SIG-M5 (cell line): ENCODE results near the gene RUNDC1.
A peak's percentile ranks its signal among the peaks of the same experiment; 100 is the strongest.

ENCODE experiments used
- DNase-seq: peaks from one replicate; lab custom pipeline; 2025; lab: John Stamatoyannopoulos, UW

The RUNDC1 gene

DNA sequence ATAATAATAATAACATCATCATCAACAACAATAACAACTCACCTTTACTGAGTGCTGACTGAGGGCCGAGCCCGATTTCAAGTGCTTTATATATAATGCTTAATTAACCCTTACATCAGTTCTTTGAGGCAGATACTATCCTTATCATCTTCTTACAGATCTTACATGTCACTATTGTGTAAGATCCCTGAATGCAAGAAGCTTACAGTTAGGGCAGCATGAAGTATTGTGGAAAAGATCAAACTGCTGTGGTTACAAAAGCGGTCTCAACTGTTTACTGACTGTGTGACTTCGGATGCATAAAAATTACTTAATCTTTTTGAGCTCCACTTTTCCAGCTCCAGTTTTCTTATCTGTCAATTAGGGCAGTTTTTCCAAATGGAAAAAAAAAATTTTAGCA, 38.6 kb downstream of the RUNDC1 start:
- DNase-seq: peak; percentile 92

DNA sequence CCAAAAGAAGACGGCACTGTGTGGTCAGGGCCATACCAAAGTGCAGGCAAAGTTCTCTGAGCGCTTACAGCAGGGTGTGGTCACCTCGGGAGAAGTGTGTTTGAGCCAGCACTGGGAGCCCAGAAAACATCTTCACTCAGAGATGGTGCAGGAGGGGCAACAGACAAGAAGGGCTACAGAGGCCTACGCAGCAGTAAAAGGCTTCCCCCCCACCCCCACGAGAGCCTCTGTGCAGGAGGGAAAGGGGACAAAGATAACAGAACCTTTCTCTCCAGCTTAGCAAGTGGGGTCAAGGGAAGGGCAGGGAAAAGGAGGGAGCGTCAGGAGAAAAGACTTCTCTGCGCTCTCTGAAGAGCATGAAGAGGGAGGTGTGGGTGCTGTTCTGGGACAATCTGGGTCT, 39.1 kb downstream of the RUNDC1 start:
- DNase-seq: no peak

DNA sequence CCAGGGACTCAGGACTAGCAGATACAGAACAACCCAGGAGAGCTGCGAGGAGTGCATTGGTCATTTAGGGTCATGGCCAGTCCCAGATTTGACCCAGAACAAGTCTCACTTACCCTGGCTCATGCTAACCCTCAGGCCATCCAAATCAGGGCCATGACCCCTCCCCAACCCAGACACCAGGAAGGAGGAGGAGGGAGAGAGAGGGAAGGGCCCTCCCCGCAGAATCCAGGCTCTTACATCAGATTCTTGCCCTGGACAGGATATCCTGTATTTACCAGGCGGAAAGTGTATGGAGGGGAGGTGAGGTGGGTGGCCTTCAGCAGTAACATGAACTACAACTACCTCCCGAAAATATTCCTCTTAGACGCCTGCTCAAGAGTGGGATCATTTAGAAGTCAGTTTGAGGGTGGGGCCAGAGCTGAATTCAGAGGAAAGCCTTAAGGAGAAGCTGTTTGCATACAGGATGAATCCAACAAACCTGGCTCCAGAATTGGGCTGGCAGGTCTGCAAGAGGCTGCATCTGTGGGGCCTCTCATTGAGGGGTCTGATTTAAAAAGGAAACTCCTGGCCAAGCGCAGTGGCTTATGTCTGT, 39.8 kb downstream of the RUNDC1 start:
- DNase-seq: no peak

DNA sequence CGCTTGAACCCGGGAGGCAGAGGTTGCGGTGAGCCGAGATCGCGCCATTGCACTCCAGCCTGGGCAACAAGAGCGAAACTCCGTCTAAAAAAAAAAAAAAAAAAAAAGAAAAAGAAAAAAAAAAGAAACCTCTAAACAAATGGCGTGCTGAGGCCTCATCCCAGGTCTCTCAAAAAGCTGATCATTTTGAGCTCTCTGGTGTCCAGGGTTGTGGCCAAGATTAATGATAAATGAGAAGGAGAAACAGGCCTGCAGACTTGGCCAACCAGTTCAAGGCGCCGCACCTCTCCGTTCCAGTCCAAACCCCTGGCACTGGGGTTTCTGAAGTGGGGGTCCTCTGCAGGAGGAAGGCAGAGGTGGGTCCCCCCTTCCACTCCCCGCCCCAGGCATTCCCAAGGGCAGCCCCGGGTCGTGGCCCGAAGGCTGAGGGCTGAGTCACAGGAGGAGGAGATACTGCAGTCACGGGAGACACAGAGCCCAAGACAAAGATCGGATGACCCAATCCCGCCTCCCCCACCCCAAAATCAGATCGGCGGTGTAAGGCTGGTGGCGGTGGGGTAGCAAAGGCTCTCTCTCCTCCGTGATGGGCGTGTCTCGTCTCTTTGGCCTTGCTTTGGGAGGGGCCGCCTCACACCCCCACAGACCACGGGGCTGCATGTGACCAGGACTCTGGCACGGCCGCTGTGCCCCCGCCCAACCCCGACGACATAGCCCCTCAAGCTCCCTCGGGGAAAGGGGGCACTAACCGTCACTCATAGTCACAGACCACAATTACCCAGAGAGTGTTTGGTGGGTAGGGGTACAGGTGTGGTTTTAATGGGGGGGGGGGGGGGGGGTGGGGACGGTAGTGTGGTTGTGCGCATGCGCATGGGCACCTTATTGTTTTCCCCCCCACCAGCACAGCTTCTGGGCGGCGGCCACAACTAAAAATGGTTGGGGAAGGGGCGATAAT, 40.7 kb downstream of the RUNDC1 start:
- DNase-seq: no peak

DNA sequence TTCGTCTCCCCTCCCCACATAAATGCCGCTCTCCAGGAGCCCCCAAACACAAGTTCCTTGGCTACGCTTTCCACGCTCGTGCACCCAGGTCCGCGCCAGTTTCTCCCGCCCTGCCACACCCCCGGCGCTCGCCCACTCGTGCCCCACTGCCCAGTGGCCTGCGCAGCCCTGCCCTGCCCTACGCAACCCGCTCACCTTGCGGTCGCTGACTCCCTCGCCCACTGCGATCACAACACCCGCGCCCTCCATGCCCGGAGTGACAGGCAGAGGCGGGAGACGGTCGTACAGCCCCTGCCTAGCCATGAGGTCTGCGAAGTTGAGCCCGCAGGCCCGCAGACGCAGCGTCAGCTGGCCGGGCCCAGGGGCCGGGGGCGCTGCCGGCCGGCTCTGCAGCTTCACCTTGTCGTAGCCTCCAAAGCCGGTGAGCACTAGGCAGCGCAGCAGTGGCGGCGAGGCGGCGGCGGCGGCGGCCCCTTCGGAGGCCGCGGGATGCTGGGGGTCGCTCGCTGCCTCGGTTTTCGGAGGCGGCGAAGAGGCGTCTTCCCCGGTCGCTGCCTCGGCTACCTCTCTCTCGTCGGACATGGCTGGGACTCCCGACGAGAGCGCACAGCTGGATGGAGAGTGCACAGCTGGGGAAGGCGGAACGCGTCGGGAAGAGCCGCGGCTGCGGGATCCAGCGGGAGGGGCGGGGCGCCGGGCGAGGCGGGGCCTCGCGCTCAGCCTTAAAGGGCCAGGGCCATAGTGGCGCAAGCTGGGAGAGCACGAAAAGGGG, 41.6 kb downstream of the RUNDC1 start, which contains the start of gene VAT1:
Gene VAT1, minus strand, starts transcription at position 645 of the 772 bp plus-strand sequence. Its CDS starts 63 bp downstream, at position 582.
- DNase-seq: no peak

DNA sequence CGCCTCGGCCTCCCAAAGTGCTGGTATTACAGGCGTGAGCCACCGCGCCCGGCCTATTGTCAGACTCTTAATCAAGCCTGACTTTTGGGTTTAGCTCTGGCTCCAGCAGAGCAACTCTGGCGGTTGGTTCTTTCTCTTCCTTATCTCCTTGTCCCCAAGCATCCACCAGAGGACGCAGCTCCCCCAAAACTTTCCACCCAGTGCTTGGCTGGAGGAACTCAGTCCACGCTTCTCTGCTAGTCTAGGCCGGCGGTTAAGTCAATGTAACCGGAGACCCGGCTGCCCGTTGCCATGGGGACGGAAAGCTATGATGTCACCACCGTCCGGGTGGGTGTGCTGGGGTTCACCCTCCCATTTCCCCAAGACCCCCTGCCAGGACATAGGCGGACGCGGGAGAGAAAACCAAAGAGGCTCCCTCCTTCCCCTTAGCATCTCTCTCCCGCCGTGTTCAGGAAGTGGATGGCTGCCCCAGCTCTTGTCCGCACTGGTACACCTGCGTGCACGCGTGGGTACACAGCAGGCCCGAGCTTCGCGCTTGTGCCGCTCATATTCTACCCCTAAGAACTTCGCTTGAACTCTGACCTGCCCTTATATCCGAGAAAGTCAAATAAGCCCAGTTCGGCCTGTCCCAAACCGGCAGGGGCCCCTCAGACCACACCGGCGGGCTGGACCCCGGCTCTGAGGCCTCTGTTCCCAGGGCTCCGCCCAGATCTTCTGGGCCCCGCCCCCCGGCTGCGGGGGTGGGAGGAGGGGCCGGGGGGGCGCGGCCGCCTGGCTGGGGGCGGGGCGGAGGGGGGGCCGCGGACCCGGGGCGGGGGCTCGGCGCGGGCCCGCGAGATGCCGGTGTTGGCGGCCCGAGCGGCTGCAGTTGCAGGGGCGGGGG, 44.3 kb downstream of the RUNDC1 start, which contains the start of gene RND2:
Gene RND2, plus strand, starts transcription at position 825 of the 883 bp plus-strand sequence. CDS start 117 bp downstream, outside the sequence.
- peak; percentile 90 for DNase-seq

DNA sequence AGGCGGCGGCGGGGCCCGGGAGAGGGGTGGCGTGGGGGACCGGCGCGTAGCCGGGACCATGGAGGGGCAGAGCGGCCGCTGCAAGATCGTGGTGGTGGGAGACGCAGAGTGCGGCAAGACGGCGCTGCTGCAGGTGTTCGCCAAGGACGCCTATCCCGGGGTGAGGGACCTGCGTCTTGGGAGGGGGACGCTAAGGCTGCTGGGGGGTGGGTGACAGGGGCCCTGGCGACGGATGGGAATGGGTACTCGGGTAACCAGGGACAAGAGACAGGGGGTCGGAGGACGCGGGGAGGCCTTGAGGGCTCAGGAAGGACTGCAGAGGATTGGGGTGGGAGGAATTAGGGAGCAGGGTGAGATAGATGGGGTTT, 44.9 kb downstream of the RUNDC1 start:
- no peak for DNase-seq

DNA sequence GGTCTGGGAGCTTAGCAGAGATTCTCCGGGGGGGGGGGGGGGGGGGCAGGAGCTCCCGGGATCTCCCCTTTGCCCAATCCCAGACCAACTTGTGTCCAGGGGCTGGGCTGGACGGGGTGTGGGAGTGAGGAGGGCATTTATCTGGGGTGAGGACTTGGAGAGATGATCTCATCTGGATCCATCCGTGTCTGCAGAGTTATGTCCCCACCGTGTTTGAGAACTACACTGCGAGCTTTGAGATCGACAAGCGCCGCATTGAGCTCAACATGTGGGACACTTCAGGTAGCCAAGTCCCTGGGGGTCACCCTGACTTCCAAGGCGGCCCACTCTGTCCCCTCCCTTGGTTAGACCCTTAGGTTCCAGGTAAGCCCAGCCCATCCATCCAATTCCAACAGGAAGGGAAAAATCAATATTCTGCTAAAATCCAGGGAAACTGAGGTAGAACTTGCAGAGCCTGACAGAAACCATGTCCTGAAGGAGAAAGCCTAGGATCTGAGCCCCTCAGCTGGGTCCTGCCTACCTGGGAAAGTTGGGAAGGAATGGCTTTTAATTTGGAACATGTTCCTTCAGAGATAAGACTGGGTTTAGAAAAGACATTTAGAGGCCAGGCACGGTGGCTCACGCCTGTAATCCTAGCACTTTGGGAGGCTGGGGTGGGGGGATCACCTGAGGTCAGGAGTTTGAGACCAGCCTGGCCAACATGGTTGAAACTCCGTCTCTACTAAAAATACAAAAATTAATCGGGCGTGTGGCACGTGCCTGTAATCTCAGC, 45.6 kb downstream of the RUNDC1 start:
- no peak for DNase-seq

DNA sequence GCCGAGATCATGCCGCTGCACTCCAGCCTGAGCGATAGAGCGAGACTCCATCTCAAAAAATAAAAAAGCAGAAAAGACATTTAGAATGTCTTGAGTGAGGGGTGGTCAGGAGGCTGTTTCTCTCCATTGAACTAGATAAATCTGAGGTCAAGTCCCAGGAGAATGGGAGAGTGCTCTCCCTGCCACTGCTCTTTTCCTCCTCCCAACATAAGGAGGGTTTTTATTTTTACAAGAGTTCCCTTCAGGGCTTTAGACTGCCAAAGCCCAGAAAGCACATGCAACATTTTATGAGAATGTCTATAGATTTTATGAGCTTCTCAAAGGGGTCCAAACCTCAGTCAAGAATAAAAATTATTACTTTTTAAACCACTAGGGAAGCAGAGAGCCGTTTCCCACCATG, 46.2 kb downstream of the RUNDC1 start:
- no peak for DNase-seq

DNA sequence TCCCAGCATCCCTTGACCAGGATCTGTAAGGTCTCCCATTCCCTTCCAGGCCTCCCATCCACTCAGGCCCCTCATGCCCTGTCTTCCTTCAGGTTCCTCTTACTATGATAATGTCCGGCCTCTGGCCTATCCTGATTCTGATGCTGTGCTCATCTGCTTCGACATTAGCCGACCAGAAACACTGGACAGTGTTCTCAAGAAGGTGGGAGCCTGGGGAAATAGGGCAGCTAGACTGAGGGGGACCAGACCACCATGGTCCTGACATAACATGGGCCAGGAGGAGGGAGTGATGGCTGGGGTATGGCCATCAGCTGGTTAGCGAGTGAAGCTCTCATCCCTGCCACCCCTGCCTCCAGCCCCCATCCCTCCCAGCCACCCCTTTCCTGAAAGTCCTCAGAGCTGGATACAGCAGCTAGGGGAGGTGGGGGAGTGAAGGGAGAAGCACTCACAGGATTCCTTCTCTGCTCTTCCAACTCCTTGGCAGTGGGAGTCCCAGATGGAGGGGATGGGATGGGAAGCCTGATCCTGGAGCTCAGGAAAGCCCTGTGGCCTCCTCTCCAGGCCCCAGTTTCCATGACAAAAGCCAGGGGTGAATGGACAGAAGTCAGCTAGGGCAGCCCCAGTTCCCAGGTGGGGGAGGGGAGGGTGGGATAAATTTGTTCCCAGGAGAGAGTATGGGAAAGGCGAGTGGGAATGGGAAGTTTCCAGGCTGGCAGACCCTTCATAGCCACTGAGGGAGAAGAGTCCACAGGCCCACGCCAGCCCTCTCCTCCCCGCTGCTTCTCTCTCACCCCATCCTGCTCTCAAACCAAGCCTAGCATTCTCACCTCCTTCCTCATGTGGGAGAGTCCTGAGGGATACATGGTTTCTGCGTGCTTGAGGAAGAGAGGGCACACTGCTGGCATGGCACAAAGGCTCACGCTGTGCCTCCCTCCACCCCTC, 47.0 kb downstream of the RUNDC1 start:
- DNase-seq: no peak

DNA sequence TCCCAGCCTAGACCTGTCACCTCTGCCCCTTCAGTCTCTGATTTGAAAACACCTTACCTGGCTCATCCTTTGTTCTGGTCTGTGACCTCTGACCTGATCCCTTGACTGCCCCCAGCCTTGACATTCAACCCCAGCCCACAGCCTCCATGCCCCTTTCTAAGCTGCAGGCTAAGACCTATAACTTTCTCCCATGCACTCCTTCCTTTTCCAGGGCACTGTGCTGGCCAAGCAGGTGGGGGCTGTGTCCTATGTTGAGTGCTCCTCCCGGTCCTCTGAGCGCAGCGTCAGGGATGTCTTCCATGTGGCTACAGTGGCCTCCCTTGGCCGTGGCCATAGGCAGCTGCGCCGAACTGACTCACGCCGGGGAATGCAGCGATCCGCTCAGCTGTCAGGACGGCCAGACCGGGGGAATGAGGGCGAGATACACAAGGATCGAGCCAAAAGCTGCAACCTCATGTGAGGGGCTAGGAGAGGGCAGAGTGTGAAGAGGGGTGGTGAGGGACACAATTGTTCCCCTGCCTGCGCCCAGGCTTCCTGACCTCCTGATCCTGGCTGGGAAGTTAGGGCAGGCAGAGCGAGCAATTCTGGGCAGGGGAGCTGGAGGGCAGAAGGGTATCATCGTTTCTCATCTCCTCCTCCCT, 48.0 kb downstream of the RUNDC1 start:
- no peak for DNase-seq

DNA sequence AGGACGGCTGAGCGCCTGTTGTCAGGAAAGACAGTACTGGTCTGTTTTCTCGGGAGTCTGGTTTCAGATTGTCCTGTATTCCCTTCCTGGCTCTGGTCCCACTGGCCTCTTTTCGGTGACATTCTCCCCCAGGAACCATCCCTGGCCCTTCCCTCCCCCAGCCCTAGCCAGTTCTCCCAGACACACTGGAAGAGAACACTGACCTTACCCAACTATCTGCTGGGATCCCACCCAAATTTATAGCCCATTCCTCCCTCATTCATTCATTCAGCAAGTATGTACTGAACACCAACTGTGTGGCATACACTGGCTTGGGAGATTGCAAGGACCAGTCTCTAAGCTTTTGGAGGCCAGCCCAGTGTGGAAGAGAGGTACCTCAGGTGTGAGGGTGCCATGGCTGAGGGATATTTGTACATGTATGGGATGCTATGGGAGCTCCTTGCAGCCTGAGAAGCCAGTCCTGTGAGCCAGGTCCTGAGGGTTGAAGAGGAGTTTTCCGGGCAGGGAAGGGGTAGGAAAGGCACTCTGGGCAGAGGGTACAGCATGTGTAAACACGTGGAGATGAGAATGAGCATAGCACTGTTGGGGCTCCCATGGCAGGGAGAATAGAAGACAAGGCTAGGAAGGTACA, 49.9 kb downstream of the RUNDC1 start:
- DNase-seq: no peak

DNA sequence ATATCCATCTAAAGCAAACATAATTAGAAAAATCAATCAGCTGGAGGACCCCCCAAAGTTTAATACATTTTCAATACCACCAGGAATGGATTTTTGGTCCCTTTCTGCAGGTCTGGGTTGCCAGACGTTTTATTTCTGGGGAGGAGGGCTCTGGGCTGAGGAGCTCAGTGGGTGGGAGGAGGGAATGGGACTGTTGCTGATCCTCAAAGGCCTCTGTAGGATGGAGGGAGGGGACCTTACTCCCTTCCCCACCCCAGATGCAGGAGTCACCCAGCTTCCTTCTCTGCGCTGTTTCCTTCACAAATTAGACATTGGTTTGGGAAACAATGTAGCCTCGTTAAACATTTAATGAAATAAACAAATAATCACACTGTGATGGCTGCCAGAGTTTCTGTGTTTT, 51.3 kb downstream of the RUNDC1 start:
- DNase-seq: no peak

DNA sequence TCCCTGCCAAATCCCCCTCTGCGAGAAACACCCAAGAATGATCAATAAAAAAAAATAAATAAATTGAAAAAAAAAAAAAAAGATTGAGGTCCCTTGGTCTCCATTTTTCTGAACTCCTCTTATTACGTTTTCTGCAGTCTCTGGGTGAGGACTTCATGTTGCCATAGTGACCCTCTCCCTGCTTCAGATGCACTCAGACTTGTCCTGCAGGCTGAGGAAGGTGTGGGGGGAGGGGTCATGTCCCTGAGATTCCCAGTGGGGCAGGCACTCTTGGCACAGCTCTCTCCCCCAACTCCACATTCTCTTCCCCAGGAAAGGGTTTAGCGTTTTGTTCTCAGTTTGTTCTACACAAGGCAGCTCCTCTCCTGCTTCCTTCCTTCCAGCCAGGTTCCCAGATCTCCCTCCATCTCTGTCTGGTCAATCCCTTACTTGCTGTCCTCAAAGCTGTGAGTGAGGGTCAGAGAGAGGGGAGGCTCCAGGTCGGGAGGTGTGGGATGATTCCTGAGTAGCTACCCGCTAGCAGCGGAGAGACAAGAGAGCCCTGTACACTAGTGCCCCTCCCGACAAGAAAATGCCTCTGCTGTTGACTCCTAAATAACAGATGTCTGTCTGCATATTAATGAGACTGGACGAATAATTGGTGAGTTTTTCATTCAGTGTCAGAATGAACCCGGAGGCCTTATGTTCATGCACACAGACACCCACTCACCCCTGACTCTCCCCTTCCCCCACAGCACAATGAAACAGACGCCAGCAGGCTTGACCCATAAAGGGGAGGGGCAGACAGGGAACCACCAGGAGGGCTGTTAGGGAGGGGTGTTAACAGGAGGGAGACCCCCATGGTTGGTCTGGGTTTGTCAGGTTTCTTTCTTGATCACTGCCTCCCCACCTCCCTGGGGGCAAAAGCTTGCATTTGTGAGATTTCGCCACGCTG, 53.9 kb downstream of the RUNDC1 start:
- DNase-seq: no peak

DNA sequence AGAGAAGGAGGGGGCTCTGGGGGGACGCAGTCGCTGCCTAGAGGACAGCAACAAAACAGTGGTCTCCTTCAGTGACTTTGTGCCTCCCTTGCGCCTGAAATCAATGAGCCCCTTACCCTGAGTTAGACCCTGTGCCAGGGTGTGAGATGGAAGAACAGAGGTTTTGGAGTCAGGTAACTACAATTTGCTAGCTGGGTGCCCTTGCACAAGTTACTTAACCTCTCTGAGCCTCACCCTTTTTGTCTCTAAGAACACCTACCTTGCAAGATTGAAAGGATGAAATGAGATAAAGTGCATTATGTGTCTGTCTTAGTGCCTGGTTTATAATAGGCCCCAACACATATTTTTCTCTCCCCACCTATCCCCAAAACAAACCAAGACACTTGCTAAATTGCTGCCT, 54.5 kb downstream of the RUNDC1 start:
- no peak for DNase-seq

DNA sequence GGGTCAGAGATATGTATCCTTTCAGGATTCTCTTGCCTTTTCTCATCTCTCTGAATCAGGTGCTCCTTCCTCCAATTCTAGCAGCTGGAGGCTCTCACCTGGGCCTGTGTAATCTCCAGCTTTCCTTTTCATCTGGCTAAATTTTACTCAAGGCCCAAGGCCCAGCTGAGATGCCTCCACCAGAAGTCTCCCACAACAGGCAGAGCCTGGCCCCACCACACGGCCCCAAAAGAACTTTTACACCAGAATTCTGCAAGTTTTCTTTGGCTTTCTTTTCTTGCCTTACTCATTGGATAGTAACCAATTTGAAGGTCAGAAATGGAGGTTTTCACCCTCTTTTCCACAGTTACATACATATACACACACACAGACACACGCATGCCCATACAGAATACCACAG, 59.3 kb downstream of the RUNDC1 start:
- DNase-seq: no peak

DNA sequence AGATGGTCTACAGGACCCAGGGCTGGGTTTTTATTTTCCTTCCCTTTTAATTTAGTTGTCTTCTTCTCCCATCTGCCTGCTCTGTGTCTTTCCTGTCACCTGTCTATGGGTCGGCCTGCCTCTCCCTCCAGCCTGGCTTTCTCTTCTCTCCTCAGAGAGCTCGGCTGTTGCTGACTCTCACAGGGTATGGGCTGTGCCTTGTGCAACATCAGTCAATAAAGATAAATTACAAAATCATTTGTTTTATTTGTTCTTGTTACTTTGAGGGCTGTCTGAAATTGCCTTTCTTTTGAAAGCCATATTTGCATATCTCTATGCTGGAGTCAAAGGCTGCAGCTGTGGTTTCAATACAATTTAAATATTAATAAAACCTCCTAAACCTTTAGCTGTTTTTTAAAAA, 60.3 kb downstream of the RUNDC1 start:
- DNase-seq: no peak
